Stimulated activated CD8-positive, alpha-beta memory T cell treated with anti-CD3 and anti-CD28 coated beads, Interleukin-7, amount 100 ng/mL, for 1 hour (primary cell): ENCODE data around the gene VANGL2.
"Not testable (repeated sequence)": the region's sequence is repeated elsewhere in the genome, so short reads cannot be mapped to it uniquely, and the experiment has no call there.

Experiments used
- DNase-seq, 2 donors: peaks; one replicate each; pipeline ENCODE4 v3.0.0-alpha.2; 2020; ENCODE audit warnings: low read depth in 2 of 2

The VANGL2 gene

GRCh38 chr1:160370561-160371345 lies 29.6 kb upstream of the VANGL2 start:
- no peak for DNase-seq

GRCh38 chr1:160371346-160371631 lies 29.1 kb upstream of the VANGL2 start:
- DNase-seq, result no peak

- DNase-seq, result no peak
Measured at GRCh38 chr1:160371756-160372155, 28.6 kb upstream of the VANGL2 start.

- DNase-seq, result no peak
Measured at GRCh38 chr1:160373696-160374095, 26.7 kb upstream of the VANGL2 start.

GRCh38 chr1:160374306-160375110 lies 25.9 kb upstream of the VANGL2 start:
- DNase-seq, result no peak

- DNase-seq, result no peak
Measured at GRCh38 chr1:160375788-160376524, 24.4 kb upstream of the VANGL2 start.

GRCh38 chr1:160376525-160377131 lies 23.7 kb upstream of the VANGL2 start:
- no peak for DNase-seq

- no peak for DNase-seq
Measured at GRCh38 chr1:160377585-160378206, 22.7 kb upstream of the VANGL2 start.

GRCh38 chr1:160384812-160385211 lies 15.6 kb upstream of the VANGL2 start:
- not testable (repeated sequence) for DNase-seq

GRCh38 chr1:160388406-160388805 lies 12.0 kb upstream of the VANGL2 start:
- DNase-seq, result not testable (repeated sequence)

- no peak for DNase-seq
Measured at GRCh38 chr1:160394673-160395072, 5.7 kb upstream of the VANGL2 start.

- no peak for DNase-seq
Measured at GRCh38 chr1:160397651-160398050, 2.7 kb upstream of the VANGL2 start.

GRCh38 chr1:160398823-160399222 lies 1.5 kb upstream of the VANGL2 start:
- no peak for DNase-seq

GRCh38 chr1:160399544-160400222 lies 681 bp upstream of the VANGL2 start:
- no peak for DNase-seq

- no peak for DNase-seq
Measured at GRCh38 chr1:160400646-160401486, 502 bp downstream of the VANGL2 start.

- no peak for DNase-seq
Measured at GRCh38 chr1:160401487-160401805, 1.1 kb downstream of the VANGL2 start.

- no peak for DNase-seq
Measured at GRCh38 chr1:160402001-160402795, 1.8 kb downstream of the VANGL2 start.

GRCh38 chr1:160403244-160403643 lies 2.9 kb downstream of the VANGL2 start:
- no peak for DNase-seq

- DNase-seq, result no peak
Measured at GRCh38 chr1:160404094-160404493, 3.7 kb downstream of the VANGL2 start.
